HuH-7.5 (cell line): ENCODE measurements around the gene CTXND1.

ENCODE experiments used
- DNase-seq: peaks from one replicate; pipeline ENCODE4 v3.0.0; 2011; ENCODE audit warnings: low spot score

Gene CTXND1

GRCh38 chr15:80208758-80209734 is 43.0 kb downstream of the CTXND1 start:
- no peak for DNase-seq

GRCh38 chr15:80207887-80208286 is 44.1 kb downstream of the CTXND1 start:
- DNase-seq: peak; percentile 65

GRCh38 chr15:80204231-80204630 is 47.8 kb downstream of the CTXND1 start:
- no peak for DNase-seq

- DNase-seq: no peak
These were observed 48.6 kb downstream of the CTXND1 start for GRCh38 chr15:80203361-80203885.

GRCh38 chr15:80202641-80203360 is 49.2 kb downstream of the CTXND1 start:
- no peak for DNase-seq

GRCh38 chr15:80202016-80202315 is 50.0 kb downstream of the CTXND1 start:
- DNase-seq: no peak

GRCh38 chr15:80201256-80202015 is 50.6 kb downstream of the CTXND1 start:
- DNase-seq: no peak

- no peak for DNase-seq
These were observed 52.1 kb downstream of the CTXND1 start for GRCh38 chr15:80199869-80200268.

GRCh38 chr15:80199366-80199765 is 52.6 kb downstream of the CTXND1 start:
- DNase-seq: no peak

GRCh38 chr15:80194914-80195313 is 57.1 kb downstream of the CTXND1 start:
- DNase-seq: peak; percentile 57

GRCh38 chr15:80194186-80194585 is 57.8 kb downstream of the CTXND1 start:
- DNase-seq: no peak

GRCh38 chr15:80191897-80192595 is 60.0 kb downstream of the CTXND1 start:
- DNase-seq: peak; percentile 69

GRCh38 chr15:80191198-80191597 is 60.8 kb downstream of the CTXND1 start:
- no peak for DNase-seq

GRCh38 chr15:80188251-80188650 is 63.8 kb downstream of the CTXND1 start:
- DNase-seq: no peak

- no peak for DNase-seq
These were observed 65.4 kb downstream of the CTXND1 start for GRCh38 chr15:80186597-80186996.

- no peak for DNase-seq
These were observed 65.9 kb downstream of the CTXND1 start for GRCh38 chr15:80186066-80186465.

GRCh38 chr15:80185152-80185551 is 66.9 kb downstream of the CTXND1 start:
- DNase-seq: no peak

- no peak for DNase-seq
These were observed 67.5 kb downstream of the CTXND1 start for GRCh38 chr15:80184554-80184953.

GRCh38 chr15:80183886-80184285 is 68.1 kb downstream of the CTXND1 start:
- peak; percentile 43 for DNase-seq

GRCh38 chr15:80183306-80183705 is 68.7 kb downstream of the CTXND1 start:
- no peak for DNase-seq

- DNase-seq: no peak
These were observed 69.3 kb downstream of the CTXND1 start for GRCh38 chr15:80182611-80183261.
